IMR-90 (cell line): ENCODE measurements around the gene MYRFL. TPM values are rescaled to one million over a fixed set of nuclear protein-coding genes. Genes with fewer than 3 reads are reported as not detected.

ENCODE experiments used
- ATAC-seq: fragments of 200-7000 bp; cut with Tn5 transposase; 2 replicates; pipeline ENCODE4 v1.9.1; 2020; ENCODE audit warnings: low read depth, mild to moderate bottlenecking, moderate library complexity
- BruUV-seq: library from RNA; stranded (reverse); fragments of 400-500 nt; replicated peaks from 2 replicates; lab custom pipeline; 2021; lab: Mats Ljungman, UMichigan
- CTCF ChIA-PET: fragments of 300-600 bp; formaldehyde crosslinking; extraction: SDS; loops from one replicate; lab custom pipeline; 2021; ENCODE audit warnings: antibody characterized with exemption; lab: Yijun Ruan, JAX
- POLR2A ChIA-PET: fragments of 300-600 bp; sonication (Branson Sonifier 250); formaldehyde crosslinking; loops from one replicate; lab custom pipeline; 2022; ENCODE audit warnings: antibody characterized with exemption; ENCODE audit not compliant: unreplicated experiment; lab: Charles Lee
- DNase-seq: peaks from one replicate; pipeline ENCODE4 v3.0.0; 2013
- H2AFZ ChIP-seq: replicated peaks from 2 replicates; pipeline ENCODE3; 2013; ENCODE audit warnings: low read length, mild to moderate bottlenecking; ENCODE audit not compliant: poor library complexity
- H2AK5ac ChIP-seq: 2 replicates; pipeline ENCODE4 v1.6.1; 2013; ENCODE audit warnings: low read depth, low read length, inconsistent platforms
- H2AK9ac ChIP-seq: replicated peaks from 2 replicates; pipeline ENCODE3; 2013; ENCODE audit warnings: mild to moderate bottlenecking, low read depth, low read length, moderate library complexity; ENCODE audit not compliant: poor library complexity
- H2BK120ac ChIP-seq: 2 replicates; pipeline ENCODE4 v1.6.1; 2013; ENCODE audit warnings: low read depth, low read length, inconsistent platforms
- H2BK15ac ChIP-seq: 3 replicates; pipeline ENCODE4 v1.6.1; 2013; ENCODE audit warnings: low read depth, low read length, inconsistent platforms
- H2BK20ac ChIP-seq: 2 replicates; pipeline ENCODE4 v1.6.1; 2013; ENCODE audit warnings: low read depth, mild to moderate bottlenecking, inconsistent platforms, low read length, moderate library complexity
- H2BK5ac ChIP-seq: 2 replicates; pipeline ENCODE4 v1.6.1; 2013; ENCODE audit warnings: mild to moderate bottlenecking, low read depth, low read length, inconsistent platforms; ENCODE audit not compliant: poor library complexity, severe bottlenecking
- H3K14ac ChIP-seq: replicated peaks from 2 replicates; pipeline ENCODE4 v1.6.1; 2013; ENCODE audit warnings: low read depth, low read length, inconsistent platforms
- H3K18ac ChIP-seq: 2 replicates; pipeline ENCODE4 v1.6.1; 2013; ENCODE audit warnings: low read depth, low read length, control low read depth
- H3K23ac ChIP-seq: 2 replicates; pipeline ENCODE4 v1.6.1; 2013; ENCODE audit warnings: low read depth, low read length, inconsistent platforms
- H3K27ac ChIP-seq: 2 replicates; pipeline ENCODE4 v1.5.1; 2013; ENCODE audit warnings: mild to moderate bottlenecking, control low read depth, low read length; ENCODE audit not compliant: insufficient read depth
- H3K27me3 ChIP-seq: 2 replicates; pipeline ENCODE4 v1.6.1; 2013; ENCODE audit warnings: low read length; ENCODE audit not compliant: control insufficient read depth, insufficient read depth
- H3K36me3 ChIP-seq: 2 replicates; pipeline ENCODE4 v1.6.1; 2013; ENCODE audit warnings: low read length, mixed read lengths; ENCODE audit not compliant: control insufficient read depth, insufficient read depth
- H3K4ac ChIP-seq: 2 replicates; pipeline ENCODE4 v1.6.1; 2013; ENCODE audit warnings: low read depth, low read length, inconsistent platforms
- H3K4me1 ChIP-seq: 2 replicates; pipeline ENCODE4 v1.6.1; 2013; ENCODE audit warnings: low read length, mixed read lengths; ENCODE audit not compliant: control insufficient read depth, insufficient read depth
- H3K4me2 ChIP-seq: 2 replicates; pipeline ENCODE4 v1.6.1; 2013; ENCODE audit warnings: low read depth, mild to moderate bottlenecking, control low read depth, low read length, moderate library complexity
- H3K4me3 ChIP-seq: 2 replicates; pipeline ENCODE4 v1.5.1; 2013; ENCODE audit warnings: low read depth, mild to moderate bottlenecking, control low read depth, low read length, moderate library complexity; ENCODE audit not compliant: insufficient read depth
- H3K56ac ChIP-seq: 2 replicates; pipeline ENCODE4 v1.6.1; 2013; ENCODE audit warnings: low read length, inconsistent platforms; ENCODE audit not compliant: insufficient read depth; ENCODE audit errors: extremely low read depth
- H3K79me1 ChIP-seq, 2 experiments: 2 replicates each; pipeline ENCODE4 v1.6.1; 2013; ENCODE audit warnings: low read length in 2 of 2, inconsistent platforms in 1 of 2, low read depth in 1 of 2
- H3K9ac ChIP-seq: 2 replicates; pipeline ENCODE4 v1.6.1; 2013; ENCODE audit warnings: low read depth, low read length, control low read depth
- H3K9me1 ChIP-seq: 2 replicates; pipeline ENCODE4 v1.6.1; 2013; ENCODE audit warnings: low read length, inconsistent platforms; ENCODE audit not compliant: insufficient read depth
- H3K9me3 ChIP-seq: 2 replicates; pipeline ENCODE4 v1.6.1; 2013; ENCODE audit warnings: low read length; ENCODE audit not compliant: control insufficient read depth, insufficient read depth
- H4K20me1 ChIP-seq: 2 replicates; pipeline ENCODE4 v1.6.1; 2013; ENCODE audit warnings: low read length, inconsistent platforms; ENCODE audit not compliant: insufficient read depth
- H4K5ac ChIP-seq: 2 replicates; pipeline ENCODE4 v1.6.1; 2013; ENCODE audit warnings: mild to moderate bottlenecking, low read depth, low read length, control low read depth
- H4K8ac ChIP-seq, 2 experiments: 2 replicates each; pipeline ENCODE4 v1.6.1; 2013; ENCODE audit warnings: low read depth in 2 of 2, low read length in 2 of 2, control low read depth in 1 of 2, inconsistent platforms in 1 of 2
- H4K91ac ChIP-seq: 2 replicates; pipeline ENCODE4 v1.6.1; 2013; ENCODE audit warnings: low read depth, low read length, inconsistent platforms; ENCODE audit not compliant: insufficient read depth
- BHLHE40 ChIP-seq: fragments of 150-350 bp; IDR thresholded peaks from 2 replicates; pipeline ENCODE4 v1.6.1; 2016; ENCODE audit warnings: mild to moderate bottlenecking, low read depth, low read length
- CEBPB ChIP-seq: IDR thresholded peaks from 2 replicates; pipeline ENCODE4 v1.6.1; 2012; ENCODE audit warnings: low read depth, low read length, improper control_type of control experiment
- CHD1 ChIP-seq: IDR thresholded peaks from 2 replicates; pipeline ENCODE4 v1.6.1; 2012; ENCODE audit warnings: low read depth, low read length, improper control_type of control experiment
- ELK1 ChIP-seq: fragments of 150-350 bp; IDR thresholded peaks from 2 replicates; pipeline ENCODE4 v1.6.1; 2016; ENCODE audit warnings: low read depth, mild to moderate bottlenecking, low read length, moderate library complexity, borderline replicate concordance
- FOS ChIP-seq: fragments of 150-350 bp; IDR thresholded peaks from 2 replicates; pipeline ENCODE4 v1.6.1; 2016; ENCODE audit warnings: low read depth, low read length
- MAFK ChIP-seq: IDR thresholded peaks from 2 replicates; pipeline ENCODE4 v1.6.1; 2012; ENCODE audit warnings: low read depth, low read length, improper control_type of control experiment
- MAZ ChIP-seq: IDR thresholded peaks from 2 replicates; pipeline ENCODE4 v1.6.1; 2012; ENCODE audit warnings: low read depth, mild to moderate bottlenecking, low read length, improper control_type of control experiment, moderate library complexity, borderline replicate concordance
- MXI1 ChIP-seq: IDR thresholded peaks from 2 replicates; pipeline ENCODE4 v1.6.1; 2012; ENCODE audit warnings: low read depth, mild to moderate bottlenecking, low read length, moderate library complexity, borderline replicate concordance
- NFE2L2 ChIP-seq: fragments of 150-350 bp; IDR thresholded peaks from 2 replicates; pipeline ENCODE4 v1.6.1; 2016; ENCODE audit warnings: low read depth, mild to moderate bottlenecking, low read length
- POLR2A ChIP-seq: IDR thresholded peaks from 2 replicates; pipeline ENCODE4 v1.6.1; 2012; ENCODE audit warnings: mild to moderate bottlenecking, low read depth, low read length
- RAD21 ChIP-seq: IDR thresholded peaks from 2 replicates; pipeline ENCODE4 v1.6.1; 2012; ENCODE audit warnings: low read length, improper control_type of control experiment
- RCOR1 ChIP-seq: IDR thresholded peaks from 2 replicates; pipeline ENCODE4 v1.6.1; 2012; ENCODE audit warnings: mild to moderate bottlenecking, low read length, improper control_type of control experiment; ENCODE audit not compliant: insufficient replicate concordance
- RFX5 ChIP-seq: IDR thresholded peaks from 2 replicates; pipeline ENCODE4 v1.8.0; 2012; ENCODE audit warnings: low read depth, mild to moderate bottlenecking, low read length, moderate library complexity
- SMC3 ChIP-seq: fragments of 150-350 bp; IDR thresholded peaks from 2 replicates; pipeline ENCODE4 v1.6.1; 2016; ENCODE audit warnings: low read depth, mild to moderate bottlenecking, antibody characterized with exemption, low read length, moderate library complexity
- WGBS, 2 experiments: methylation state at CpG; one replicate each; pipeline versions ENCODE4 v1.1.5 to v1.1.7; 2013; ENCODE audit warnings: missing lambda C conversion rate in 2 of 2; ENCODE audit not compliant: insufficient read length in 1 of 2; ENCODE audit errors: extremely low coverage in 2 of 2; 5-methylcytosine and 5-hydroxymethylcytosine counted together
- dilution Hi-C: fragments of 300-500 bp; cut with HindIII; formaldehyde crosslinking; loops from one replicate; pipeline ENCODE4 v1.14.3; 2018; ENCODE audit warnings: low sequenced_read_pairs; ENCODE audit not compliant: unreplicated experiment
- in situ Hi-C: fragments of 300-500 bp; cut with MboI; formaldehyde crosslinking; loops from 3 replicates; pipeline ENCODE4 v1.14.3; 2019; ENCODE audit warnings: low sequenced_read_pairs, inconsistent platforms, mixed read lengths
- intact Hi-C: fragments of 100-400 bp; cut with micrococcal nuclease; formaldehyde crosslinking; loops from 2 replicates; pipeline ENCODE4 v1.10.0; 2022
- polyA plus RNA-seq, 3 experiments: library from polyadenylated mRNA; depleted of rRNA; stranded (reverse); fragments of >200 nt; gene quantifications; 2 replicates each; pipeline ENCODE4 v1.2.3, GENCODE V29; 2012; ENCODE audit warnings: low replicate concordance in 1 of 3
- total RNA-seq: library from RNA; depleted of rRNA; stranded (reverse); fragments of >200 nt; gene quantifications from 2 replicates; pipeline ENCODE4 v1.2.3, GENCODE V29; 2012
- TF ChIP-seq, protein P1 (sequence below): fragments of 150-350 bp; IDR thresholded peaks from 2 replicates; pipeline ENCODE4 v1.6.1; 2017; ENCODE audit warnings: mild to moderate bottlenecking, antibody characterized with exemption, low read length, low read depth
- TF ChIP-seq, protein P2 (sequence below): conservative IDR thresholded peaks from 2 replicates; pipeline ENCODE4 v1.5.1; 2012; ENCODE audit warnings: mild to moderate bottlenecking, low read depth, low read length, improper control_type of control experiment

The MYRFL gene
- total and polyA plus RNA-seq, 2 of the 4 experiments (the other 2 are of a cell fraction): not detected

DNA sequence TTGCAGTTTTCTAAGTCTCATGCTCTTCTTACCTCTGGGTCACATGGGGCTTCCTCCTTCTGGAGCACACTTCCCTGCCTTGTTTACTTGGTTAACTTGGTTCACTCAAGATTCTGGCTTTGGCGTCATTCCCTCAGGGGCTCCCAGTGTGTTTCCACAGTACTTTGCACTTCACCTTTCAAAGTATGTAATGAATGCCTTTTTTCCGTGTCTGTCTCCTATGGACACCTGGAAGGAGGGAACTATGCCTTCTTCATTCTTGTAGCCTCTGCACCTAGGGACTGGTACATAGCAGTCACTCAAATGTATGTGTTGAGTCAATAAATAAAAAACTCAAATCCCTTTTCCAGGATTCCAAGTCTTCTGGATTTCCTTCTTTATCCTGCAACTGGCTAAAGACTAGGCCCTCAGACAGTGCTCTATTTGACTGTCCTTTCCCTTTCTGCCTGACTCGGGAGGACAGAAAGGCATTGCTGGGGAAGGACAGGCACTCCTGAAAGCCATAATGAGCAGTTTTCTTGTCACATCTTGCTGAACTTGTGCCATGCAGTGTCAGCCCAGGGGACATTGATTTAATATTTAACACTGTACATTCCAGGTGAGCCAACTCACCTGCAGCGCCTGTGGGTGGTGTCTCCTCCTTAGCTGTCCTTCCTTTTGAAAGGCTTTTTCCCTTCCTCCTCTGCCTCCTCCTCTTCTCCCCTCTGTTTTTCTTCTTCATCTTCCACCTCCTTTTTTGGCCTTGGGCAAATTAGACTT is 12.8 kb downstream of the MYRFL start:
- 83% methylated on average over 1 of the region's 4 CpGs; no CpG with 5 or more reads in 1 of the 2 experiments for WGBS, 2 experiments
- Histone ChIP-seq H4K8ac (no peak overlapping the region), H2BK20ac (no peak overlapping the region), H2BK15ac (no peak overlapping the region), H3K18ac (no peak overlapping the region), H3K23ac (no peak overlapping the region), H3K27ac (no peak overlapping the region), H4K91ac (no peak overlapping the region), H3K4me3 (no peak overlapping the region), H2AFZ (no peak overlapping the region), H4K20me1 (no peaks in the 10 kb centered on the region), H2AK5ac (no peak overlapping the region), H3K4me2 (no peak overlapping the region), H3K56ac (no peak overlapping the region), H3K27me3 (no peaks in the 10 kb centered on the region), H2AK9ac (no peak overlapping the region), H3K36me3 (no peaks in the 10 kb centered on the region), H3K9ac (no peak overlapping the region), H3K4me1 (no peaks in the 10 kb centered on the region), H2BK120ac (no peak overlapping the region), H2BK5ac (no peak overlapping the region), H3K14ac (no peak overlapping the region), H3K4ac (no peak overlapping the region), H3K79me1 (no peaks in the 10 kb centered on the region), H3K9me3 (no peaks in the 10 kb centered on the region), H4K5ac (no peak overlapping the region), H3K9me1 (no peaks in the 10 kb centered on the region)
- BruUV-seq: no TSS peak
- ChIA-PET CTCF (no interaction called here), POLR2A (no interaction called here)
- TF ChIP-seq FOS: no peak
- no peak for TF ChIP-seq SMC3
- TF ChIP-seq ELK1: no peak
- TF ChIP-seq RFX5: no peak
- TF ChIP-seq MXI1: no peak
- TF ChIP-seq, protein P1, sequence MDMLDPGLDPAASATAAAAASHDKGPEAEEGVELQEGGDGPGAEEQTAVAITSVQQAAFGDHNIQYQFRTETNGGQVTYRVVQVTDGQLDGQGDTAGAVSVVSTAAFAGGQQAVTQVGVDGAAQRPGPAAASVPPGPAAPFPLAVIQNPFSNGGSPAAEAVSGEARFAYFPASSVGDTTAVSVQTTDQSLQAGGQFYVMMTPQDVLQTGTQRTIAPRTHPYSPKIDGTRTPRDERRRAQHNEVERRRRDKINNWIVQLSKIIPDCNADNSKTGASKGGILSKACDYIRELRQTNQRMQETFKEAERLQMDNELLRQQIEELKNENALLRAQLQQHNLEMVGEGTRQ: no peak
- no peak for TF ChIP-seq MAZ
- TF ChIP-seq CHD1: no peak
- TF ChIP-seq CEBPB: no peak
- TF ChIP-seq RAD21: no peak
- TF ChIP-seq NFE2L2: no peak
- TF ChIP-seq, protein P2, sequence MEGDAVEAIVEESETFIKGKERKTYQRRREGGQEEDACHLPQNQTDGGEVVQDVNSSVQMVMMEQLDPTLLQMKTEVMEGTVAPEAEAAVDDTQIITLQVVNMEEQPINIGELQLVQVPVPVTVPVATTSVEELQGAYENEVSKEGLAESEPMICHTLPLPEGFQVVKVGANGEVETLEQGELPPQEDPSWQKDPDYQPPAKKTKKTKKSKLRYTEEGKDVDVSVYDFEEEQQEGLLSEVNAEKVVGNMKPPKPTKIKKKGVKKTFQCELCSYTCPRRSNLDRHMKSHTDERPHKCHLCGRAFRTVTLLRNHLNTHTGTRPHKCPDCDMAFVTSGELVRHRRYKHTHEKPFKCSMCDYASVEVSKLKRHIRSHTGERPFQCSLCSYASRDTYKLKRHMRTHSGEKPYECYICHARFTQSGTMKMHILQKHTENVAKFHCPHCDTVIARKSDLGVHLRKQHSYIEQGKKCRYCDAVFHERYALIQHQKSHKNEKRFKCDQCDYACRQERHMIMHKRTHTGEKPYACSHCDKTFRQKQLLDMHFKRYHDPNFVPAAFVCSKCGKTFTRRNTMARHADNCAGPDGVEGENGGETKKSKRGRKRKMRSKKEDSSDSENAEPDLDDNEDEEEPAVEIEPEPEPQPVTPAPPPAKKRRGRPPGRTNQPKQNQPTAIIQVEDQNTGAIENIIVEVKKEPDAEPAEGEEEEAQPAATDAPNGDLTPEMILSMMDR: no peak
- no peak for TF ChIP-seq POLR2A
- TF ChIP-seq RCOR1: no peak
- no peak for TF ChIP-seq MAFK
- no peak for TF ChIP-seq BHLHE40
- intact Hi-C loops (no loop called here), in situ Hi-C loops (no loop called here), dilution Hi-C loops (no loop called here)
- ATAC-seq (no peak), DNase-seq (no peak)
